HG03565 (cell line): ENCODE data around the gene ACTC1.

Experiments
- ATAC-seq: cut with Tn5 transposase; IDR thresholded peaks from one replicate; pipeline ENCODE4 v1.9.1; 2021; ENCODE audit warnings: mild to moderate bottlenecking, moderate library complexity; ENCODE audit not compliant: unreplicated experiment

Gene ACTC1

DNA sequence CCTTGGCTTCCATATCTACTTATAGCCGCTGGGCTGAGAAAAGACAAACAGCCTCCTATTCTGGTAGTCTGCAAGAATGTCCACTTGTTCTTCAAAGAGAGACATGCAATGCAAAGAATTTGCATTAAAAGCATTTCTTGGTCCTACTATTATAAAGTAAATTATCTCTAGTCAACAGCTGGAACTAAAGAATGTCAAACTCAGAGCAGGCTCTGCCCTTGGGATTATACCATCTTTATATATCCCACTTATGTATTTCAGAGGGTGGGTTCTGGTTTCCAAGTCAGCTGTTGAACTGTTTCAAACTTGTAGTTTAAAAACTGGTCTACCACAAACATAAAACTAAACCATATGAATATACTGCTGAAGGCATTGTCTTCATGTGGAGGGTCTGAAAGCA is 7.0 kb upstream of the ACTC1 start:
- ATAC-seq = no peak

DNA sequence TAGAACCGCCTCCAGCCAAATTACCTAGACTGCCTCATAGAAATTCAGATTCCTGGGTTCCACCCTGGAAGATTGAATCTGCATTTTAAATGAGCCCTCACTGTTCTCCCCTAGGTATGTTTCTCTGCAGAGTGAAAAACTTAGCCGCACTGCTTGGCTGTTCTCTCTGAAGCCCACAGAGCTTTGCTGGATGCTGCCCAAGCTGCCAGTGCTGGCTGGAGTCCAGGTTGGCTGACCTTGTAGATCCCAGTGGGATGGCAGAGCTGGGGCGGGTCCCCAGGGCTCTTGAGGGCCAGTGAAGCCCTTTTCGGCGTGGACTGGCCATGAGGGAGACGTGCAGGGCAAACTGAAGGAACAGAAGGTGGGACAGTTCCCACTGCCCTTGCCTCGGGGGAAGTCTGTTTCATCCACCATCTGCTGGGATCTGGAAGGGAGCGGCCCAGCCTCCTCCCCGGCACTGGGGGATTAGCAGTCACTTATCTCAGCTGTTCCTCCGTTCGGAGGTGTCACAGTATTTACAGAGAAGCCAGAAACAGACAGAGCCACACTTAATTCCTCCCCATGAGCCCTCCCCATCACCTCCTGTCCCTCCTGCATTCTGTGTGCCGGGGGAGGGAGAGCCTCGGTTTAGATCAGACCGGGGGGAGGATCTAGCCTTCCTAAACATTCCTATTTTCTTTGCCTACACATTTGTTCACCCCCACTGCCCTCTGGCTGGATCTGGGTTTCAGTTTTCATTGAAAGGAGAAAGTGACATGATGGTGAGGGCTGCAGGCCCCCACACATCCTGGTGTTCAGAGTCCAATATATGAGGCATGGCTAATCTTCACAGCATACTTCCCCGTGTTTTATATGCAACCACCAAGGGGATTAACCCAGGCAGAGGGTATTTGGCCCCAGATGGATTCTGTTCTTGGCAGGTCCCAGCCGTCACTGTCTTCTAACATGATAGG is 4.1 kb upstream of the ACTC1 start:
- ATAC-seq = no peak

DNA sequence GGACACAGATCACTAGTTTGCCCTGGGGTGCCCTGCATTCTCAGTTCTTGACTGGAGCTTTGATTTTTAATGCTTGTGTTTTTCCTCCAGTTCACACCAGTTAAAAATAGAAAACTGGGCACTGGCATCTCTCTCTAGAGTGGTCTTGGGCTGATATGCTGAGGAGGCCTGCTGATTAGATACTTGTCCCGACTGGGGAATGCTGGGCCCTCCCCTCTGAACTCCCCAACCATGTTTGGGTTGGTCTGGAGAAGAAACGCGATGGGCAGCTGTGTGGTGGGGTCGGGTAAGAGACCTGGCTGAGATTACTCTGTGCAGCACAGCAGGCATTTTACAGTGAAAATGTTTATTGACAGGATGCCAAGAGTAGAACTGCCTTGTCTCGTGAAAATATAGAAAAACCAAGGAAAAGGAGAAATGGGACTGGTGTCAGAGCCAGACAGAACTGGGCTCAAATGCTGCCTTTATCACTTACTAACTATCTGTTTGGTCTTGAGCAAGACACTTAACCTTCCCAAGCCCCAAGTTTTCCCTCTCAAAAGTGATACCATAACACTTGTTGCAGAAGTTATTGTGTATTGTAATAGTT is 1.6 kb upstream of the ACTC1 start:
- no peak for ATAC-seq

DNA sequence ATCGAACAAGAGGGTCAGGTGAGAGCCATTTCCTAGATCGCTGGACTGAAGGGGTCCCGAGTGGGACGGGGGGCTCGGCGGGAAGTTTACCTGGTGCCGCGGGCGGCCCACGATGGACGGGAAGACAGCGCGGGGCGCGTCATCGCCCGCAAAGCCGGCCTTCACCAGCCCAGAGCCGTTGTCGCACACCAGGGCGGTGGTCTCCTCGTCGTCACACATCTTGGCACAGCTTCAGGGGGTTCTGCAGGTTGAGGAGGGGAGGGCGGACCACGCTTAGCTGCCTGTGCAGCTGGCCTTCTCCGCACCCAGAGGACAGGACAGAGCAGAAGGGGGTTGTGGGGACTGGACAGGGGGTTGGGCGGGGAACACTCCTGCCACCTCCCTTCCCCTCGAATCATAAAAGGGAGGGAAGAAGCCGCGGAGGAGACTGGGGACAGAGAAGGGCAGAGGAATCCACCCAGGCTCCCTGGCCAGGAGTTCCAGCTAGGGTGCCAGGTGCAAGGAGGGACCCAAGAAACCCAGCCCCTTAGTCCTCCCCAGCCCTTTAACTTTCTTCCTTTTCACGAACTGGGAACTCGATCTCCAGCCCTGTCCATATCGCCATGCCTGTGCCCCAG is 651 bp downstream of the ACTC1 start:
- no peak for ATAC-seq

DNA sequence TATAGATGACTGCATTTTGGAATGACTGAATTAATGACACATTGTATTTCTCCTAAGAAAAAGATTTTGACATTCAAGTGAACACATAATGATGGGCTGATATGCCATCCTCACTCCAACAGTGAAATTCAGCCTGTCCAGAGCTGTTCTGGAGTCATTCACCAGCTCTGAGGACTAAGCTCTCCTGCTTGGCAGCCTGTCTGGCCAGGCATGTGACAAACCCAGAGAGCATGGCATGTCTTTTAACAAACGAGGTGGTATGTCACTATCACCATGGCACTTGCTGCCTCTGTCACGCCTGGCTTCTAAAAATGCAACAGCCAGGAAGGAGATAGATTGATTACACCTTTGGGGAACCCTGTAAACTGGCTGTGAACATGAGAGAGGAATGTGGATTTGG is 1.4 kb downstream of the ACTC1 start:
- no peak for ATAC-seq

DNA sequence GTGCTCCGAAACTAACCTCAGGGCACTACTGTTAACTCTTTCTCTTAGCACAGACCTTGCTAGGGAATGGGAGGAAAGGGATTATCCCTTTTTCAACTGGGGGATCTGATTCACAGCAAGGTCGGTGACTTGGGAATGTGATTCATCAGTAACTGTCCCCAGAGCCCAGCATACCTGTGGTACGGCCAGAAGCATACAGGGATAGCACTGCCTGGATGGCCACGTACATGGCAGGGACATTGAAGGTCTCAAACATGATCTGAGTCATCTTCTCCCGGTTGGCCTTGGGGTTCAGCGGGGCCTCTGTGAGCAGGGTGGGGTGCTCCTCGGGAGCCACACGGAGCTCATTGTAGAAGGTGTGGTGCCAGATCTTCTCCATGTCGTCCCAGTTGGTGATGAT is 2.3 kb downstream of the ACTC1 start:
- ATAC-seq = no peak

DNA sequence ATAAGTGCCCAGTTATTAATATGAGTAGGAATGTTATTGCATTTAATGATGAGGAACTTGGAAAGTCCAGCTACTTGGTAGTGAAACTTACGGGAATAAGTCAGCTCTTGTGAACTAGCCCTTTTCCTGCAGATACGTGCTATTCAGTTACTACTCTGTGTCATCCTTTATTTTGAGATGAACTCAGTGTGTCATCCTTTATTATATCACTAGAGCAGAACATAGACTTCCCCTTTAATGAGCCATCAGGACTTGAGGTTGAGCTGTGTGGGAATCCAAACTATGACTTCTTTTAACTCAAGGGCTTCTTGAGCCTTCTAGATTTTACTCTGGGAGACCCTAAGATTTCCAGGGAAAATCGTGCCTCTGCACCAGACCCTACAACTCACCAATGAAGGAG is 3.6 kb downstream of the ACTC1 start:
- no peak for ATAC-seq

DNA sequence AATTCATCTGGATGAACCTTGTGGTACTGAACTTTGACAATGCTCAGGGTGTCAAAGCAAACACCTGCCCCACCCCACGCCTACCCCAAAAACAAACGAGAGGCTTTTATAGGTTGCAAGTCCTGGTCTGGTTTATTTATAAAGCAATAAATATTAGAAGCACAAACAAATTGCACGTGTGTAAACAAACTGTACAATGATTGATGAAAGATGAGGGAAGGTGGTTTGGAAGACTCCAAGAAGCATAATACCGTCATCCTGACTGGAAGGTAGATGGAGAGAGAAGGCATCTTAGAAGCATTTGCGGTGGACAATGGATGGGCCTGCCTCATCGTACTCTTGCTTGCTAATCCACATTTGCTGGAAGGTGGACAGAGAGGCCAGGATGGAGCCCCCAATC is 5.2 kb downstream of the ACTC1 start:
- no peak for ATAC-seq

DNA sequence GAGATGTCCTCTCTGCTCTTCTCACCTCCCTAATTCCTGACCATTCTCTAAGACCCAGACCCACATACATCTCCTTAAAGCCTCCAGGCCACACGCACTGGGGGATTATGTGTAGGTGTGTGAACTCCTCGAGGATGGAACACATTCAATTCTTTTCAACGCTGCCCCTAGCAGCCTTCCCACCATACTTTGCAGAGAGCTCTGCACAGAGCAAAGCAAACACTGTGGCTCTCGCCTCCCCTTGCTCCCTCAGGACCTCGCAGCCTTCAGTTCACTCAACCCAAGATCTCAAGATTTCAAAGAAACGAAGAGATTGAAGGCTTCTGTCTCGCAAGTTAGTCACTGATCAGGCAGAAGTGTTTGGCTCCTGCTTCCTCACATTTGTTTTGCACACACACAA is 6.0 kb downstream of the ACTC1 start:
- no peak for ATAC-seq

DNA sequence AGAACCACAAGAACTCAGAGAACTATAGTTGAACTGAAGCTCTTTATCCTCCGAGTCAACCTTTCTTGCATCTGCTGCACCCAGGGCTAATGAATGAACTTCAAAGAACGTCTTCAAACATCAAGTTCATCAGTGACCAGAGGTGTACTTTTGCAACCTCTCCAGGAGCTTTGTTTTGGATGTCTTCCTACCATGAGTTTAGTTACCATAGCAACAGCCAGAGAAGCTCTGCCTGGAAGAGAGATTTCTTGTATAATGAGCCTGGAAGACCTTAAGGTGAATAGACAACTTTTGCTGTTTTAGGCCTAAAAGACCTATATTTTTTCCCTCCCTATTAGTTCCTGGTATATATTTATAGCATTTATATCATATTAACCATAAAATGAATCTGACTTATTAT is 9.1 kb downstream of the ACTC1 start:
- no peak for ATAC-seq

DNA sequence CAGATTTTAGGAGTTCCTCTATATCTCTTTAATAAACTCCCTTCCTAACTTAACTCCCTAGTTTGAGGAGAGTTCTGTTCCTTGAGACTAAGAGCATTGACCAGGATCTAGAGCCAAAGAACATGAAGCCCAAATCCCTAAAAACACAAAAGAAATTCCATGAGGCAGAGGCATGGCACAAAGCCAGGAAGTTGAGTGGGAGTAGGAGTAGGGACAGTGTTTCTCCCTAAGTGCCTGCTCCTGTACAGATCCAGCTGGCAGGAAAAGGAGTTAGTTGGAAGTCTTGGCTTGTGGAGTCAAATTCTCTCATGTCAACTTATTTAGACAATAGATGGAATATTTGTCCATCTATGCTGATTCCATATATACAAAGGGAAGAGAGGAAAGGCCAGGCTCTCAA is 11.4 kb downstream of the ACTC1 start:
- ATAC-seq = no peak

DNA sequence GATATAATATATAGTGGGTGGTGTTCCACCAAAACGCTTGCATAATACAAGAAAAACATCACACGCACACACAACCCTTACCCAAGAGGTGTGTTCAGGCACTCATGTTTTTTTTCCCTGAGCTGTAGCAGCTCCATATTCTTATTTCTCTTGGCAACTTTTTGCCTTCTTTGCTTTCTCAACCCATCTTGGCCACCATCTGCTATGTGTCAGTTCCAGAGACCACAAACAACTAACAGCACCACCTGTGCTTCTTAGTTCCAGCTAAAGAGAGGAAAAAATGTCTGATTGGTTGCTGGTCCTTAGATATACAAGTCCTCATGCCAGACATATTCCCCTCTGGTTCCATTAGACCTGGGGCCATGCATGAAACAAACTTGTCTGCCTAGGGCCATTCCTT is 11.9 kb downstream of the ACTC1 start:
- no peak for ATAC-seq

DNA sequence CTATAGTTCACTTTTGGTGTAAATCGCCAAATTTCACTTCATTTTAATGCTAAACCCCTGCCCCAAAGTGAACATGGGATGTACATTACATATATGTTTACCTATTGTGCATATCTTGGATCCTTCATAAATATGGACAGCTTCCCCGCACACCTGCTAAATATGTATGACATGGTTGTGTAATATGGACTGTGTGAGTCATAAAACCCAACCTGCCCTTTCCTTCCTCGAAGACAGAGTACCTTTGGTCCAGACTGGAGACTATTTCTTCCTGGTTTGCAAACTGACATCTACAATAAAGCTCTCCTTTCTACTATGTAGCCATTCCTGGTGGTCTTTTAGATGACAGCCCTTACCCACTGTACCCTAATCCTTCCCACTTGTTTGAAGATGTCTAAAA is 12.4 kb downstream of the ACTC1 start:
- ATAC-seq = no peak

DNA sequence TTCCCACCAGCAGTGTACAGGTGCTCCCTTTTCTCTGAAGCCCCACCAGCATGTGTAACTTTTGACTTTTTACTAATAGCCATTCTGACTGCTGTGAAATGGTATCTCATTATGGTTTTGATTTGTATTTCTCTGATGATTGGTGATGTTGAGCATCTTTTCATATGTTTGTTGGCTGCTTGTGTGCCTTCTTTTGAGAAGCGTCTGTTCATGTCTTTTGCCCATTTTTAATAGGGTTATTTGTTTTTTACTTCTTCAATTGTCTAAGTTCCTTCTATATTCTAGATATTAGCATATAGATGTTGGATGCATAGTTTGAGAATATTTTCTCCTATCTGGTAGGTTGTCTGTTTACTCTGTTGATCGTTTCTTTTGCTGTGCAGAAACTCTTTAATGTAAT is 14.6 kb downstream of the ACTC1 start:
- ATAC-seq = no peak

DNA sequence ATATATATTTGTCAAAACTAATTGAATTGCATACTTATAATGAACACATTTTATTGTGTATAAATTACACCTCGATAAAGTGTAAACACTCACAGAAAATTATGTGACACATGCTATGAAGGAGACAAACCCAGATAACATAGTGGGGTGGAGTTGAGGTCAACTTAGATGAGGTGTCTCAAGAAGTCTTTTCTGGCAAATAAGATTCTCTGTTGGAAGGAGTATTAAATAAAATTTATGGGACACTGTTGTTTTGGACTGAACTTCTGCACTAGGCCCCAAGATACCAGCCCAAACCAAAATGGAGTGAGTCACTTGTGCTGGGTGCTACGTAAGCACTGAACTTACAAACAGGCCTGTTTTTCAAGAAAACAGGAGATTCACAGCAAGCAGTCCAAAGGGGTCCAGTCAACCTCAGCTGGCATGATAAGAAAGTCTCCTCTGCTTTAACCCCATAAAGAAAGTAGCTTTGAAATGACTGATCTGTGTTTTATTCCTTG is 18.7 kb downstream of the ACTC1 start:
- no peak for ATAC-seq

DNA sequence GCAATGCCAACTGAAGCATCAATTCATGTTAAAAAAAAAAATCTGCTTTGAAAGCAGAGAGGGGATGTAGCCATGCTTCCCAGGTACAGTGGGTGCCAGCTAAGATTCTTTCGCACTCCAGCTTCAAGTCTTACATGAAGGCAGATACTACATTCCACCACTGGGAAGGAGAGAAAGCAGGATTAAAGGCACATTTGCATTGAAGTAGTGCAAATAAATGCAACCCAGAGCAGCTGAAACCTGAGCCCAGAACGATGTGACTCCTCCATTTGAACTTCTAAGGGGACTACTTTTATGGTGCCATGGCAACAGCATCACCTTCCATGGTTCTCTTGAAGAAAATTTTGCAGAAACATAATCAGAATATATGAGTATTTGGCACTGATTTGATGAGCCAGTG is 21.4 kb downstream of the ACTC1 start:
- no peak for ATAC-seq

DNA sequence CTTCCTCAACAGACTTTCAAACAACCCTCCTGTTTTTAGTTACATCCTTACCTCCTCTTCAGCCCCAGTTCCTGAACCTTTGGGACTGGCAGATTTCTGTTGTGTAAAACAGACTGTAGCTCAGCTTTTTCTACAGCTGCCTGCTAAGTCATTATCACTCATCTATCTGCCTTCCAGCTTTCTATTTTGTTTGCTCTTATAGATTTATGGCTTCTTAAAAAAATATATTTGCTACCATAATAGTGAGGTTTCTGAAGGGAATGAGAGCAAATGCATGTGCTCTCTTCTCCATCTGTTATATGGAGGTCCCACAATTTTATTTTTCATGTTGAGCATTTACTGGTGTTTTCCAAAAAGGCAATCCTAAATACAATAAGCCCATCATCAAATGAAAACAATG is 22.3 kb downstream of the ACTC1 start:
- ATAC-seq = no peak

DNA sequence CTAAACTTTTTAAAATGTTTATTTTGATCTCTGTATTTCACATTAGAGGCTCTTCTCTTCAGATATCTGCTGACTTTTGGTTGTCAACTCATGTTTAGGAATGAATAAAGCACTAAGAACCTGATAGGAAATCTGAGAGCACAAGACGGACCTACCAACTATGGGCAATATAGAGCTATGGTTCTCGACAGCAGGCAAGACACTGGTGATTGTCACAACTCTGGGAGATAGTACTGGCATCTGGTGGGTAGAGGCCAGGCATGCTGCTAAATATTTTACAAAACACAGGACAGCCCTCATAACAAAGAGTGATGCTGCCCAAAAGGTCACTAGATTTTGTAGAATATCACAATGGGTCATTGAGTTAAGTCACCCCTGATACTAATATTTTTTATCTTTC is 23.0 kb downstream of the ACTC1 start:
- ATAC-seq = no peak

DNA sequence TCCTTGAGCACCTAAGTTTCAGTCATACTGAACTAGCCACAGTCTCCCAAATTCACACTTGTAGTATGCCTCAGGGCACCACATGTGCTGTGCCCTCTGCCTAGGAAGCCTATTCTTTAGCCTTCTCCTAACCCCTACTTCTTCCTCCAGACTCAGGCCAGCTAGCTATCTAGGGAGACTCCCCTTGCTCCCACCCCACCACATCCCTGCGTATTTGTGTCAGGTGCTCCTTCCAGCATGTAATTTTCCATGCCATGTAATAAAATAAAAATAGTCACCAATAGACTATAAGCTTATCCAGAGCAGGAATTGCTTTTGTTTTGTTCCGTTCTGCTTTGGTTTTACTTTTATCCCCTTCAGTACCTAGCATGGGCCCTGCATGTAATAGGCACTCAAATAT is 25.6 kb downstream of the ACTC1 start:
- ATAC-seq = no peak

DNA sequence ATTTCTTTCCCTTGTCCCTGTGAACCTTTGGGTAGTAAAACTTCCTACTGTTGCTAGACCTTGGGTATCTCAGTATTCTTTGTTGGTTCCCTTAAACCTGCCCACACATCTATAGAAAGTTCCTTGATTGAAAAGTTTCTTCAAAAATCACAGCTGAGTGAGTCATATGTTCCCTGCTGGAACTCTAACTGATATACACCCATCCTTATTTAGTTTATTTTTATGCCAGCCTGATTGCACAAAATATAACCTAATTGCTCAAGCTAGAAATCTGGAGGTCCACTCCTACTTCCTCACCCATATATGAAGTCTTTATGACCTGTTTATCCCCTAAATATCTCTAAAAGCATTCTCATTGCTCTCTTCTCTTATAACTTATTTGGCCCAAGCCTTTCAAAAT is 26.8 kb downstream of the ACTC1 start:
- ATAC-seq = no peak

DNA sequence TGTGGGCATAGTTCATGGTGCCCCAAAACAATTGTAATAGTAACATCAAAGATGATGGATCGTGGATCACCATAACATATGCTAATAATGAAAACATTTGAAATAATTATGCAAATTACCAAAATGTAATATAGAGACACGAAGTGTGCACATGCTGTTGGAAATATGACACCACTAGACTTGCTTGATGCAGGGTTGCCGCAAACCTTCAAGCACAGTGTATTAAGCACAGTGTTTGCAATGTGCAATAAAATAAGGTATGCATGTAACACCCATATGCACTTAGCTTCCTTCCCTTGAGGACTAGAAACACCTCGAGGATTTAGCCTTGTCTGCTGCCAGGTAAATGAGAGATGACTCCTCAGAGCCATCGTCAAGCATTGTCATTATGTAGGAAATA is 29.6 kb downstream of the ACTC1 start:
- no peak for ATAC-seq

DNA sequence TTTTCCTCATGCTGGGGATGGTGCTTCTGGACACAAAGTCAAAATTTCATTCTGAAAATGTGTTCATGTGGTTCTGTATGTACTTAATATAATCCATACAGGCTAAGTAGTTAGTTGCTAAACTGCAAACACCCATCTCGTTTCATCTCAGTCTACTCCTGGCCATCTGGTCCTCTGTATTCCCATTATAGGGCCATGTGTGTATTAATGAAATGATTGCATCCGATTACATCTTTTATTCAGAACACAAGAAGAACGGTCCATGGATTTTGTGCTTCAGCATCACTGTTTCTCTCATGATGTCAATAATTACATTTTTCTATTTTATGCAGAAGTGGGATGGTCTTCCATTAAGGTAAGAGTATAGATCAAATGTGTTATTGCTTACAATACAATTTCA is 34.4 kb downstream of the ACTC1 start:
- no peak for ATAC-seq
